HepG2 (cell line): ENCODE data around the gene ARRDC1. TPM values are rescaled to one million over a fixed set of nuclear protein-coding genes. Genes with fewer than 3 reads are reported as not detected.

Source experiments
- ATAC-seq: fragments of 200-7000 bp; cut with Tn5 transposase; 3 replicates; pipeline ENCODE4 v1.9.1; 2020; ENCODE audit warnings: mild to moderate bottlenecking, moderate library complexity
- BruUV-seq: library from RNA; stranded (reverse); fragments of 400-500 nt; replicated peaks from 2 replicates; lab custom pipeline; 2021; lab: Mats Ljungman, UMichigan
- CTCF ChIA-PET: fragments of 300-600 bp; formaldehyde crosslinking; extraction: SDS; loops from one replicate; lab custom pipeline; 2021; ENCODE audit warnings: low total read pairs, inconsistent platforms, low intra/inter-chr PET ratio; lab: Yijun Ruan, JAX
- POLR2A ChIA-PET: fragments of 350-600 bp; sonication (Branson Sonifier 250); formaldehyde crosslinking; loops from one replicate; lab custom pipeline; 2020; ENCODE audit warnings: antibody characterized with exemption, inconsistent platforms; lab: Yijun Ruan, JAX
- DNase-seq: peaks from one replicate; pipeline ENCODE4 v3.0.0-alpha.2; 2015; ENCODE audit warnings: low spot score
- FAIRE-seq: peaks from 3 replicates; lab custom pipeline; 2011; peaks lifted over from hg19 to GRCh38; lab: Jason Lieb, UNC
- H2AFZ ChIP-seq: one replicate; pipeline ENCODE4 v1.6.1; 2011; ENCODE audit warnings: low read length, inconsistent platforms
- H3K27ac ChIP-seq: fragments of 300-600 bp; 3 replicates; pipeline ENCODE4 v1.8.0; 2011; ENCODE audit warnings: mixed run types, mild to moderate bottlenecking, mixed read lengths, low read length, inconsistent platforms; ENCODE audit not compliant: insufficient read depth; ENCODE audit errors: extremely low read length
- H3K27me3 ChIP-seq, 2 experiments: fragments of 200-600 bp in 1 of 2; 2 replicates in 1 of 2; 3 replicates in 1 of 2; pipeline versions ENCODE4 v1.6.0 to v1.8.0; 2011; ENCODE audit warnings: low read length in 2 of 2, mild to moderate bottlenecking in 2 of 2, moderate library complexity in 2 of 2, inconsistent platforms in 1 of 2; ENCODE audit not compliant: insufficient read depth in 2 of 2, control insufficient read depth in 1 of 2
- H3K36me3 ChIP-seq, 2 experiments: fragments of 200-600 bp in 1 of 2; replicated peaks in 1 of 2; 2 replicates in 1 of 2; 3 replicates in 1 of 2; pipeline versions ENCODE4 v1.5.1 to v1.8.0; 2011; ENCODE audit warnings: low read length in 2 of 2, inconsistent platforms in 1 of 2; ENCODE audit not compliant: insufficient read depth in 2 of 2, control insufficient read depth in 1 of 2
- H3K4me1 ChIP-seq: 2 replicates; pipeline ENCODE4 v1.5.1; 2012; ENCODE audit warnings: low read length, inconsistent platforms; ENCODE audit not compliant: insufficient read depth
- H3K4me2 ChIP-seq: 2 replicates; pipeline ENCODE4 v1.6.0; 2011; ENCODE audit warnings: low read depth, low read length, inconsistent platforms
- H3K4me3 ChIP-seq, 3 experiments: fragments of 200-600 bp in 1 of 3; sonication (generic), shearing (Covaris generic) in 1 of 3; replicated peaks in 1 of 3; 2 replicates each; pipeline ENCODE4 v1.5.1; 2011 to 2016; ENCODE audit warnings: low read length in 3 of 3, inconsistent platforms in 2 of 3, low read depth in 2 of 3, mild to moderate bottlenecking in 2 of 3, control low read depth in 1 of 3, mixed read lengths in 1 of 3; ENCODE audit not compliant: insufficient read depth in 1 of 3
- H3K79me2 ChIP-seq: one replicate; pipeline ENCODE4 v1.6.1; 2011; ENCODE audit warnings: low read length, inconsistent platforms; ENCODE audit not compliant: insufficient read depth
- H3K9ac ChIP-seq: 2 replicates; pipeline ENCODE4 v1.6.0; 2011; ENCODE audit warnings: mild to moderate bottlenecking, low read depth, low read length, inconsistent platforms; ENCODE audit not compliant: insufficient read depth
- H3K9me3 ChIP-seq: 2 replicates; pipeline ENCODE4 v1.5.1; 2012; ENCODE audit warnings: mild to moderate bottlenecking, low read length
- H4K20me1 ChIP-seq: 2 replicates; pipeline ENCODE4 v1.6.0; 2011; ENCODE audit warnings: inconsistent platforms, mild to moderate bottlenecking, low read length, moderate library complexity; ENCODE audit not compliant: insufficient read depth
- ARID4A ChIP-seq: sonication (generic); formaldehyde crosslinking; IDR thresholded peaks from 2 replicates; pipeline ENCODE4 v1.5.0; 2020; ENCODE audit warnings: mild to moderate bottlenecking, missing genetic modification reagents, borderline replicate concordance
- E2F2 ChIP-seq: sonication (generic); formaldehyde crosslinking; IDR thresholded peaks from 2 replicates; pipeline ENCODE4 v1.4.0; 2020; ENCODE audit warnings: missing genetic modification reagents, borderline replicate concordance
- WGBS: methylation state at CpG from one replicate; pipeline ENCODE4 v1.1.6; 2017; ENCODE audit warnings: low lambda C conversion rate; 5-methylcytosine and 5-hydroxymethylcytosine counted together
- in situ Hi-C: cut with HindIII; loops from 2 replicates; pipeline ENCODE4 v1.10.0; 2017; ENCODE audit warnings: low pct_unique_long_range_greater_than_20kb; ENCODE audit not compliant: extremely low pct_ligation_motif_present
- intact Hi-C: fragments of 100-400 bp; cut with micrococcal nuclease; formaldehyde crosslinking; loops from one replicate; pipeline ENCODE4 v1.10.0; 2022; ENCODE audit not compliant: unreplicated experiment
- polyA plus RNA-seq, 8 experiments: library from polyadenylated mRNA; depleted of rRNA in 3 of 8; stranded (reverse) in 7 of 8; unstranded in 1 of 8; fragments of >200 nt; fragmentation: Illumina TruSeq in 4 of 8; extraction: Trizol in 4 of 8; gene quantifications; 2 replicates each; pipeline versions ENCODE4 v1.2.1 to v1.2.3, GENCODE V29; 2011 to 2016; ENCODE audit warnings: low read depth in 4 of 8, missing spikeins in 1 of 8, mixed read lengths in 1 of 8; ENCODE audit not compliant: insufficient read depth in 1 of 8
- total RNA-seq, 5 experiments: library from RNA; depleted of rRNA; stranded (reverse); fragments of >200 nt; fragmentation: Illumina TruSeq; extraction: Trizol; gene quantifications; 2 replicates each; pipeline ENCODE4 v1.2.3, GENCODE V29; 2016; ENCODE audit warnings: low read depth in 1 of 5
- TF ChIP-seq, protein P1 (sequence below): sonication (generic); formaldehyde crosslinking; IDR thresholded peaks from 2 replicates; pipeline ENCODE4 v1.4.0; 2020; ENCODE audit warnings: mild to moderate bottlenecking, low read depth, missing genetic modification reagents
- TF ChIP-seq, protein P2 (sequence below): sonication (generic); formaldehyde crosslinking; IDR thresholded peaks from 2 replicates; pipeline ENCODE4 v1.9.0; 2021; ENCODE audit warnings: missing genetic modification reagents, borderline replicate concordance

The ARRDC1 gene
- total and polyA plus RNA-seq, 2 of the 13 experiments (the other 11 are each of a cell fraction or from before 2014, with no cell fraction given) = 21.7 to 44.4 TPM

DNA sequence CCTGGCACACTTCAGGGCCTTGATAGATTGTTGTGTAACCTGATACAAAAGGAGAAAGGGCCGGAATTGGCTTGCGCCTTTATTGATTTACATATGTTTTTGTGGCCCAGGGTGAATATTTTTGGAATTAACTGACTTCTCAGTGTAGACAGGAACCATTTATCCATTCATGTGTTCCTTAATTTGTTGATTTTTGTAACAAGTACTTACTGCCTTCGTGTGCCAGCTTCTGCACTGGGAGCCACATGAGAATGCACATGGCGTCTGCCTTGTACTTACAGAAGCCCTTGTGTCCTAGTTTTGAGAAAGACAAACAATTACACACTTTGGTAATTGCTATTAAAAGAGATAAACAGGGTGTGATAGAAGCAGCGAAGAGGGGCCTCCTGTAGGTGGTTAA lies 39.7 kb downstream of the ARRDC1 start (continued):
- no peak for TF ChIP-seq E2F2

- Histone ChIP-seq H3K4me1 (peaks cover 27% of the 10 kb centered on the region), H2AFZ (no peak overlapping the region), H3K36me3 (peaks cover 0 to 14% of the 10 kb centered on the region in 2 experiments; a peak in 2 of 5 replicates), H3K9ac (no peak overlapping the region), H3K4me3 (no peak overlapping the region), H3K4me2 (no peak overlapping the region), H4K20me1 (0 out of 2 replicates have a peak, but pooled peaks cover 6% of the 10 kb centered on the region), H3K9me3 (no peaks in the 10 kb centered on the region), H3K79me2 (peaks cover 76% of the 10 kb centered on the region), H3K27ac (no peak overlapping the region), H3K27me3 (no peaks in the 10 kb centered on the region)
- TF ChIP-seq, protein P1, sequence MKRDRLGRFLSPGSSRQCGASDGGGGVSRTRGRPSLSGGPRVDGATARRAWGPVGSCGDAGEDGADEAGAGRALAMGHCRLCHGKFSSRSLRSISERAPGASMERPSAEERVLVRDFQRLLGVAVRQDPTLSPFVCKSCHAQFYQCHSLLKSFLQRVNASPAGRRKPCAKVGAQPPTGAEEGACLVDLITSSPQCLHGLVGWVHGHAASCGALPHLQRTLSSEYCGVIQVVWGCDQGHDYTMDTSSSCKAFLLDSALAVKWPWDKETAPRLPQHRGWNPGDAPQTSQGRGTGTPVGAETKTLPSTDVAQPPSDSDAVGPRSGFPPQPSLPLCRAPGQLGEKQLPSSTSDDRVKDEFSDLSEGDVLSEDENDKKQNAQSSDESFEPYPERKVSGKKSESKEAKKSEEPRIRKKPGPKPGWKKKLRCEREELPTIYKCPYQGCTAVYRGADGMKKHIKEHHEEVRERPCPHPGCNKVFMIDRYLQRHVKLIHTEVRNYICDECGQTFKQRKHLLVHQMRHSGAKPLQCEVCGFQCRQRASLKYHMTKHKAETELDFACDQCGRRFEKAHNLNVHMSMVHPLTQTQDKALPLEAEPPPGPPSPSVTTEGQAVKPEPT (CRISPR knock-in tag) = no peak
- TF ChIP-seq, protein P2, sequence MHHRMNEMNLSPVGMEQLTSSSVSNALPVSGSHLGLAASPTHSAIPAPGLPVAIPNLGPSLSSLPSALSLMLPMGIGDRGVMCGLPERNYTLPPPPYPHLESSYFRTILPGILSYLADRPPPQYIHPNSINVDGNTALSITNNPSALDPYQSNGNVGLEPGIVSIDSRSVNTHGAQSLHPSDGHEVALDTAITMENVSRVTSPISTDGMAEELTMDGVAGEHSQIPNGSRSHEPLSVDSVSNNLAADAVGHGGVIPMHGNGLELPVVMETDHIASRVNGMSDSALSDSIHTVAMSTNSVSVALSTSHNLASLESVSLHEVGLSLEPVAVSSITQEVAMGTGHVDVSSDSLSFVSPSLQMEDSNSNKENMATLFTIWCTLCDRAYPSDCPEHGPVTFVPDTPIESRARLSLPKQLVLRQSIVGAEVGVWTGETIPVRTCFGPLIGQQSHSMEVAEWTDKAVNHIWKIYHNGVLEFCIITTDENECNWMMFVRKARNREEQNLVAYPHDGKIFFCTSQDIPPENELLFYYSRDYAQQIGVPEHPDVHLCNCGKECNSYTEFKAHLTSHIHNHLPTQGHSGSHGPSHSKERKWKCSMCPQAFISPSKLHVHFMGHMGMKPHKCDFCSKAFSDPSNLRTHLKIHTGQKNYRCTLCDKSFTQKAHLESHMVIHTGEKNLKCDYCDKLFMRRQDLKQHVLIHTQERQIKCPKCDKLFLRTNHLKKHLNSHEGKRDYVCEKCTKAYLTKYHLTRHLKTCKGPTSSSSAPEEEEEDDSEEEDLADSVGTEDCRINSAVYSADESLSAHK (CRISPR knock-in tag) = no peak
- TF ChIP-seq ARID4A (CRISPR knock-in tag) = no peak
- 96% methylated on average over 13 of the region's 13 CpGs for WGBS
- no TSS peak for BruUV-seq
- intact Hi-C loops = no loop called here
- FAIRE-seq (no peak), DNase-seq (no peak), ATAC-seq (no peak)
- in situ Hi-C loops = no loop called here
- ChIA-PET POLR2A (no interaction called here), CTCF (no interaction called here)
Measured at GRCh38 chr9:137646341-137646740, 40.9 kb downstream of the ARRDC1 start.
